Measurements from ENCODE around the gene RUBCNL. TPM values are rescaled to one million over a fixed set of nuclear protein-coding genes. Genes with fewer than 3 reads are reported as not detected.

RUBCNL gene
- polyA plus RNA-seq, 1 of the 3 experiments (the other 2 are of a cell fraction), result 0.07 TPM

DNA sequence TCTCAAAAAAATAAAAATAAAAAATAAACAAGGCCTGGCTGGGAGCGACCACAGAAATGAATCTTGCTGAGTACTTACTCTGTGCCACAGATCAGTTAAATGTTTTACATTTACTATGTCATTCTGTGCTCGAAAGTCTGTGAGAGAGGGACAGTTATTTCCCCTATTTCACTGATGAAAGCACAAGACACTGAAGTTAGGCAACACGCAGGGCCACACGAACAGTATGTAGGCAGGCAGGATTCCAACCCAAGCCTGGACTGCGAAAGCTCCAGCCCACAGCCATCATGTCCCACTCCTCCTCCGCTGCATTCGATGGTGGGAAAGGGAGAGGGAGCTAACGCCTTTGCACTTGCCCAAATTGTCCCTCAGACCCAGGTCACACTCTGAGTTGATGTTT, 34.2 kb downstream of the RUBCNL start:
- peaks cover 18% of the 10 kb centered on the region for H3F3A ChIP-seq (replicated peaks; ENCODE audit: insufficient read depth)
- no peak overlapping the region for H3K27ac ChIP-seq (ENCODE audit: low read depth in 2 of 2, low read length in 1 of 2)
- no peaks in the 10 kb centered on the region for H3K4me1 ChIP-seq (ENCODE audit: control insufficient read depth in 1 of 2, insufficient read depth in 2 of 2, low read depth in 1 of 2, low read length in 1 of 2)
- ChIA-PET CTCF (no interaction called here), POLR2A (no interaction called here)
- H4K20me1 ChIP-seq (ENCODE audit: insufficient read depth), result no peaks in the 10 kb centered on the region
- DNase-seq, result no peak
- no peak overlapping the region for H2AFZ ChIP-seq (ENCODE audit: low read depth)
- no peak for TF ChIP-seq GABPA (IDR thresholded peaks at IDR 0.05; ENCODE audit: low read depth)
- no peak for TF ChIP-seq TEAD4 (IDR thresholded peaks at IDR 0.05; ENCODE audit: borderline replicate concordance, insufficient read depth)
- TF ChIP-seq IRF3 (IDR thresholded peaks at IDR 0.05; ENCODE audit: low read depth, low read length), result no peak
- TF ChIP-seq MEF2A (IDR thresholded peaks at IDR 0.05; ENCODE audit: borderline replicate concordance, low read depth), result no peak
- no peak for TF ChIP-seq PBX3 (IDR thresholded peaks at IDR 0.05)
- TF ChIP-seq POLR2AphosphoS5 (IDR thresholded peaks at IDR 0.05; ENCODE audit: low read depth, low read length), result no peak
- no peak for TF ChIP-seq MXI1 (IDR thresholded peaks at IDR 0.05; ENCODE audit: low read depth, low read length)
- no peaks in the 10 kb centered on the region for H3K9me2 ChIP-seq
- no peaks in the 10 kb centered on the region for H3K27me3 ChIP-seq (ENCODE audit: insufficient read depth)
- H3K9ac ChIP-seq, result no peak overlapping the region
- no peaks in the 10 kb centered on the region for H3K9me3 ChIP-seq
- H3K36me3 ChIP-seq (replicated peaks in 1 of 2; ENCODE audit: control insufficient read depth in 1 of 2, insufficient read depth in 2 of 2, low read length in 1 of 2), result peaks cover 0 to 4% of the 10 kb centered on the region in 2 experiments
- H3K79me2 ChIP-seq (ENCODE audit: insufficient read depth), result no peaks in the 10 kb centered on the region
- no peak overlapping the region for H3K4me3 ChIP-seq (ENCODE audit: low read depth in 2 of 2, low read length in 1 of 2)
- WGBS (ENCODE audit: low lambda C conversion rate), result 86% methylated on average over 8 of the region's 8 CpGs
- H3K4me2 ChIP-seq, result no peak overlapping the region

DNA sequence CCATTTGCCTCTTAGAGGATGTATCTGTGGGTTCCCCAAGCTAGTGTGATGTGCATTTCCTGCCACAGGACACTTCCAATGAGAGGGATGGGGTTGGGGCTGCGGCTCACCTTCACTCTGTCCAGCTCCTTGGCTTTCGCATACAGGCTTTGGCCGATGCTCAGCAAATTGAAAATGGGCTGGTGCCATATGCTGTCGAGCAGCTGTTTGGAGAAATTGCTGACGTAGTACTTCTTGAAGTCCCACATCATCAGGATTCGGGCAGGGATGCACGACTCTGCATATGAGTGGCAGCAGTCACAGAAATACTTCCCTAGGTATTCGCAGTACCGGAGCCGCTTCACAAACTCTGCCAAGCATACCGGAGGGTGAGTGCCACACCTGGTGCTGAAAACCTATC, 37.0 kb downstream of the RUBCNL start:
- H3K4me3 ChIP-seq (ENCODE audit: low read depth in 2 of 2, low read length in 1 of 2), result no peak overlapping the region
- no peaks in the 10 kb centered on the region for H3K27me3 ChIP-seq (ENCODE audit: insufficient read depth)
- WGBS (ENCODE audit: low lambda C conversion rate), result 95% methylated on average over 10 of the region's 11 CpGs
- no peak overlapping the region for H3K4me2 ChIP-seq
- H3K79me2 ChIP-seq (ENCODE audit: insufficient read depth), result no peaks in the 10 kb centered on the region
- no peak overlapping the region for H3K27ac ChIP-seq (ENCODE audit: low read depth in 2 of 2, low read length in 1 of 2)
- H3K9me2 ChIP-seq, result no peaks in the 10 kb centered on the region
- no peak for DNase-seq
- ChIA-PET POLR2A (no interaction called here), CTCF (interaction anchor here (1.7 kb wide), 1 partner anchor 29 kb away, joined by 7 read pairs; no protein-coding TSS in a partner anchor)
- H3K9me3 ChIP-seq, result no peaks in the 10 kb centered on the region
- no peaks in the 10 kb centered on the region for H4K20me1 ChIP-seq (ENCODE audit: insufficient read depth)
- H3K36me3 ChIP-seq (replicated peaks in 1 of 2; ENCODE audit: control insufficient read depth in 1 of 2, insufficient read depth in 2 of 2, low read length in 1 of 2), result peaks cover 0 to 4% of the 10 kb centered on the region in 2 experiments
- H3K9ac ChIP-seq, result no peak overlapping the region
- H3K4me1 ChIP-seq (ENCODE audit: control insufficient read depth in 1 of 2, insufficient read depth in 2 of 2, low read depth in 1 of 2, low read length in 1 of 2), result peaks cover 4% of the 10 kb centered on the region in 2 experiments; a peak in 1 of 4 replicates
- TF ChIP-seq RCOR1 (IDR thresholded peaks at IDR 0.05; ENCODE audit: low read length), result no peak
- no peak for TF ChIP-seq FOXM1 (IDR thresholded peaks at IDR 0.05; ENCODE audit: low read depth)
- TF ChIP-seq IRF3 (IDR thresholded peaks at IDR 0.05; ENCODE audit: low read depth, low read length), result no peak
- TF ChIP-seq JUND (IDR thresholded peaks at IDR 0.05), result no peak
- H2AFZ ChIP-seq (ENCODE audit: low read depth), result no peak overlapping the region
- H3F3A ChIP-seq (replicated peaks; ENCODE audit: insufficient read depth), result peaks cover 8% of the 10 kb centered on the region
